Osteoblast (primary cell): ENCODE measurements around the gene TTLL7. TPM values are rescaled to one million over a fixed set of nuclear protein-coding genes. Genes with fewer than 3 reads are reported as not detected.

ENCODE experiments used
- DNase-seq: peaks from one replicate; pipeline ENCODE4 v3.0.0; 2011; ENCODE audit warnings: low spot score, mixed read lengths; ENCODE audit not compliant: insufficient read length; ENCODE audit errors: missing footprints
- H2AFZ ChIP-seq: 2 replicates; pipeline ENCODE4 v1.6.0; 2011; ENCODE audit warnings: mild to moderate bottlenecking, low read length
- H3K27ac ChIP-seq: 2 replicates; pipeline ENCODE4 v1.5.1; 2011; ENCODE audit warnings: mild to moderate bottlenecking, low read depth, low read length, moderate library complexity
- H3K27me3 ChIP-seq: 2 replicates; pipeline ENCODE4 v1.6.0; 2012; ENCODE audit warnings: mild to moderate bottlenecking, control low read depth, inconsistent platforms, low read length, moderate library complexity; ENCODE audit not compliant: insufficient read depth
- H3K36me3 ChIP-seq: 2 replicates; pipeline ENCODE4 v1.5.1; 2011; ENCODE audit warnings: mild to moderate bottlenecking, low read length, control low read depth, moderate library complexity; ENCODE audit not compliant: insufficient read depth
- H3K4me1 ChIP-seq: 2 replicates; pipeline ENCODE4 v1.5.1; 2011; ENCODE audit warnings: mild to moderate bottlenecking, low read length, control low read depth, moderate library complexity; ENCODE audit not compliant: insufficient read depth
- H3K4me2 ChIP-seq: 2 replicates; pipeline ENCODE4 v1.6.0; 2011; ENCODE audit warnings: mild to moderate bottlenecking, low read length; ENCODE audit not compliant: insufficient read depth
- H3K4me3 ChIP-seq: fragments of 200-600 bp; sonication (generic); 3 replicates; pipeline ENCODE4 v1.5.1; 2012; ENCODE audit warnings: mild to moderate bottlenecking, low read length, inconsistent platforms; ENCODE audit not compliant: insufficient read depth
- H3K79me2 ChIP-seq: 2 replicates; pipeline ENCODE4 v1.6.0; 2012; ENCODE audit warnings: mild to moderate bottlenecking, low read length, control low read depth, inconsistent platforms; ENCODE audit not compliant: insufficient read depth
- H3K9me3 ChIP-seq: 2 replicates; pipeline ENCODE4 v1.5.1; 2011; ENCODE audit warnings: low read depth, low read length, control low read depth
- H4K20me1 ChIP-seq: 2 replicates; pipeline ENCODE4 v1.6.0; 2012; ENCODE audit warnings: mild to moderate bottlenecking, low read length, control low read depth; ENCODE audit not compliant: insufficient read depth
- total RNA-seq: library from RNA; depleted of rRNA; stranded (reverse); fragments of >200 nt; gene quantifications from 2 replicates; pipeline ENCODE4 v1.2.3, GENCODE V29; 2012
- TF ChIP-seq, protein P1 (sequence below): IDR thresholded peaks from 2 replicates; pipeline ENCODE4 v1.5.1; 2011; ENCODE audit warnings: mild to moderate bottlenecking, low read depth, low read length, moderate library complexity; ENCODE audit errors: extremely low read depth

TTLL7 gene
- total RNA-seq, 1 donor, result 13.8 TPM

DNA sequence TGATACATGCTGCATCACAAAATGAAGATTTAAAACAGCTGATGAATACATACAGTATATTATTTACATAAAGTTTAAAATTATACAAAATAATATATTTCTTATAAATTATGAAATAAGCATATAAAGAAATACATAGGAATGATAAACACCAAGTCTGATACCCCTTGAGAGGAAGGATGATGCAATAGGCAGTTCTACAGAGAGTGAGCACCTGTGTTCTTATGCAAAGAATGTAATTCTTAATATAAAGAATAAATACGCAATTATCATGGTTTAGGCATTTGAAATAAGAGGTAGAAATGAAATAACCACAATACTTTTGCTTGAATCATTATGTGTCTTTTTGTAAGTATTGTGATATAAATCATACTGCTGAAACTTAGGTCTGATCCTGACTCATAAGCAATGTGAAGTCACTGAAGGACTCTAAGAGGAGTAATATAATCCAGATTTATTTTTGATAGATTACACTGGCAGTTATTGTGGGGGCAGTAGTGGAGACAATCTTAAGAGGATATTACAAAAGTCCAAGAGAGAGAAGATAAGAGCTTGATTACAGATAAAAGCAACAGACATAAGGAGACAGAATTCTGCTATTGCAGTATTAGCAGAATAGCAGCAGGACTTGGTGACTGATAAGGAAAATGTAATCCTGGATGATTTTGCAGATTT lies 39.0 kb downstream of the TTLL7 start:
- no peak for DNase-seq
- Histone ChIP-seq H3K4me1 (no peaks in the 10 kb centered on the region), H4K20me1 (no peaks in the 10 kb centered on the region)

DNA sequence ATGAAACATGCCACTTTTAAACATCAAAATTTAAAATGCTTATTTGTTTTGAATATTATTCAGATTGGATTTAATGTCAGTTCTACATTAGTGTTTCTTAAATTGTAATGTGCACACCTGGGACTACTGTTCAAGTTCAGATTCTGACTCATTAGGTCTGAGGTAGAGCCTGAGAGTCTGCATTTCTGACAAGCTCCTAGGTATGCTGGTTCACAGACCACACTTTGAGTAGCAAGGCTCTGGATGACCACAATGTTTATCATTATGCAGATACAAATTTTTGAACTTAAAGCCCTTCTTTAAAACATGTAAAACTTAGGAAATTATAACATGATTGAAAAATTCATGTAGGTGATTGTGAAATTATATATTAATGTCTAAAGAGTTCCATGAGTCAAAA lies 40.2 kb downstream of the TTLL7 start:
- no peak overlapping the region for H3K4me3 ChIP-seq
- H3K4me2 ChIP-seq, result no peak overlapping the region
- H3K9me3 ChIP-seq, result no peaks in the 10 kb centered on the region
- no peak for DNase-seq
- no peaks in the 10 kb centered on the region for H3K36me3 ChIP-seq
- H3K27ac ChIP-seq, result no peak overlapping the region
- no peak overlapping the region for H2AFZ ChIP-seq
- no peaks in the 10 kb centered on the region for H4K20me1 ChIP-seq
- H3K79me2 ChIP-seq, result no peaks in the 10 kb centered on the region
- H3K27me3 ChIP-seq, result no peaks in the 10 kb centered on the region
- TF ChIP-seq, protein P1, sequence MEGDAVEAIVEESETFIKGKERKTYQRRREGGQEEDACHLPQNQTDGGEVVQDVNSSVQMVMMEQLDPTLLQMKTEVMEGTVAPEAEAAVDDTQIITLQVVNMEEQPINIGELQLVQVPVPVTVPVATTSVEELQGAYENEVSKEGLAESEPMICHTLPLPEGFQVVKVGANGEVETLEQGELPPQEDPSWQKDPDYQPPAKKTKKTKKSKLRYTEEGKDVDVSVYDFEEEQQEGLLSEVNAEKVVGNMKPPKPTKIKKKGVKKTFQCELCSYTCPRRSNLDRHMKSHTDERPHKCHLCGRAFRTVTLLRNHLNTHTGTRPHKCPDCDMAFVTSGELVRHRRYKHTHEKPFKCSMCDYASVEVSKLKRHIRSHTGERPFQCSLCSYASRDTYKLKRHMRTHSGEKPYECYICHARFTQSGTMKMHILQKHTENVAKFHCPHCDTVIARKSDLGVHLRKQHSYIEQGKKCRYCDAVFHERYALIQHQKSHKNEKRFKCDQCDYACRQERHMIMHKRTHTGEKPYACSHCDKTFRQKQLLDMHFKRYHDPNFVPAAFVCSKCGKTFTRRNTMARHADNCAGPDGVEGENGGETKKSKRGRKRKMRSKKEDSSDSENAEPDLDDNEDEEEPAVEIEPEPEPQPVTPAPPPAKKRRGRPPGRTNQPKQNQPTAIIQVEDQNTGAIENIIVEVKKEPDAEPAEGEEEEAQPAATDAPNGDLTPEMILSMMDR, result no peak
- no peaks in the 10 kb centered on the region for H3K4me1 ChIP-seq

More for the DNA sequence above, 39.0 kb downstream of the TTLL7 start:
- Histone ChIP-seq H3K27me3 (no peaks in the 10 kb centered on the region), H3K9me3 (no peaks in the 10 kb centered on the region), H3K4me3 (no peak overlapping the region), H3K36me3 (no peaks in the 10 kb centered on the region), H3K4me2 (no peak overlapping the region), H3K79me2 (no peaks in the 10 kb centered on the region), H3K27ac (no peak overlapping the region), H2AFZ (no peak overlapping the region)
- TF ChIP-seq, protein P1, result no peak

DNA sequence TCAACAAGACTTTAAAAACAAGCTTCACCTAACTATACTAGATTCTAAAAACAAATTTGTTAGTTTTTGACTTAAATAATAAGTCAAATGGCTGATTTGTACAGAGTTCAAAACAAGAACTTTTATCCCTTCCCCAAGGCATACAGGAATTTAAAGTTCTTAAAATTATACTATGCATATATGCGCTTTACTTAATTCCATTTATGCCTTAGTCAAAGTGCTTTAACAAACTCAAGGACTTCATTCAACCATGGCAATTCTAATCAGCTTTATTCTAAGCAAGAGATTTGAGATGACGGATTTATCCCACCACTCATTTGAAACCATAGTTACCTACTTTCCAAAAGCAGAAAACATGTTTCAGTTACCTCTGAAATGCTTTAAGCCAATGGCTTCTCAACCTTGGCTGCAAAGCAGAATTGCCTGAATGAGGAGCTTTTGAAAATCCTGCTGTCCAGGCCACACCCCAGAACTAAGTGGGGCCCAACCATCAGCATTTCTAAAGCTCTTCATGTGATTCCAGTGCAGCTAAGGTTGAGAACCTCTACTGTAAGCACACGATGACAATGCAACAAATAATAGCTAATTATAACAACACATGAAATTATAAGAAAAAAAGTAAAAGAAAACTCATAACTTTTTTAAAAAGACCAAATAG lies 44.6 kb downstream of the TTLL7 start:
- TF ChIP-seq, protein P1, result no peak
- Histone ChIP-seq H3K4me3 (no peak overlapping the region), H3K4me1 (no peaks in the 10 kb centered on the region), H3K79me2 (no peaks in the 10 kb centered on the region), H3K27ac (no peak overlapping the region), H2AFZ (no peak overlapping the region), H3K9me3 (no peaks in the 10 kb centered on the region), H3K36me3 (no peaks in the 10 kb centered on the region), H3K4me2 (no peak overlapping the region), H3K27me3 (no peaks in the 10 kb centered on the region), H4K20me1 (no peaks in the 10 kb centered on the region)
- DNase-seq, result no peak

DNA sequence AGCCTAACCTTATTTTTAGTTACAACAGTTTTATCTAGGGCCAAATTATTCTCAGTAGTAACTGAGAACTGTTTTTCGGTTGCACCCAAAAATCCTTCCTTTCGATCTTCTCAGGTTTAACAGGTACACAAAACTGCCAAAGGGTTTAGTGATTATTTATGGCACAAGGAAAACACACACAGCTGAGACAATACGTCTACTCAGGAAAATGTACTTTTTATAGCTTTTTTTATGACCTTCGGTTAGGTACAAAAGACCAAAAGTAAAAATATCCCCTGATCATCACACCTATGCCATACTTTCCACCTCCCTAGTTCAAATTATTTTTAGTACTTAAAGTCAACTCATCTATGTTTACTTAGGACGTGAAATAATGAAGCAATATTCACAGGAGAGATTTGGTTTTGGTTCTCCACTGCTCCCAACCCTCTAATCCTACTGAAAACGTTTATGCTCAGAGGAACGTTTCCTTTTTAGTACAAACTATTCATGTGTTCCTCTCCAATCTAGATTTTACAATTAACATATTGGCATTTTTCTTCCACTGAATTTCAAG lies 48.7 kb downstream of the TTLL7 start:
- Histone ChIP-seq H3K36me3 (no peaks in the 10 kb centered on the region), H3K9me3 (no peaks in the 10 kb centered on the region), H3K27ac (no peak overlapping the region), H3K4me2 (no peak overlapping the region), H3K79me2 (no peaks in the 10 kb centered on the region), H4K20me1 (no peaks in the 10 kb centered on the region), H3K4me1 (no peaks in the 10 kb centered on the region), H3K4me3 (no peak overlapping the region), H3K27me3 (no peaks in the 10 kb centered on the region), H2AFZ (no peak overlapping the region)
- TF ChIP-seq, protein P1, result no peak
- no peak for DNase-seq
